HL-60/S4 treated with phorbol 12-myristate 13-acetate at 8.2 ng/mL for 4 days and 3 days (cell line): ENCODE measurements around the gene CLCN7.

ENCODE experiments used
- in situ Hi-C: fragments of 300-500 bp; cut with MboI; formaldehyde crosslinking; loops from 2 replicates; pipeline ENCODE4 v1.15.0; 2022; ENCODE audit warnings: low sequenced_read_pairs

CLCN7 gene

GRCh38 chr16:1464894-1465566 is 9.8 kb downstream of the CLCN7 start:
- in situ Hi-C loops, result no loop called here

- in situ Hi-C loops, result no loop called here
Measured at GRCh38 chr16:1464196-1464893, 10.5 kb downstream of the CLCN7 start.

- in situ Hi-C loops, result no loop called here
Measured at GRCh38 chr16:1461146-1461545, 13.7 kb downstream of the CLCN7 start.

- in situ Hi-C loops, result no loop called here
Measured at GRCh38 chr16:1460602-1461138, 14.2 kb downstream of the CLCN7 start.

GRCh38 chr16:1459967-1460366 is 14.9 kb downstream of the CLCN7 start:
- in situ Hi-C loops, result no loop called here

- in situ Hi-C loops, result no loop called here
Measured at GRCh38 chr16:1458977-1459341, 15.9 kb downstream of the CLCN7 start.

- in situ Hi-C loops, result no loop called here
Measured at GRCh38 chr16:1458336-1458976, 16.4 kb downstream of the CLCN7 start.

GRCh38 chr16:1457489-1458245 is 17.2 kb downstream of the CLCN7 start:
- in situ Hi-C loops, result no loop called here

GRCh38 chr16:1456951-1457350 is 17.9 kb downstream of the CLCN7 start:
- in situ Hi-C loops, result no loop called here

GRCh38 chr16:1455190-1456171 is 19.3 kb downstream of the CLCN7 start:
- in situ Hi-C loops, result no loop called here

- in situ Hi-C loops, result no loop called here
Measured at GRCh38 chr16:1454561-1454960, 20.3 kb downstream of the CLCN7 start.

- in situ Hi-C loops, result no loop called here
Measured at GRCh38 chr16:1453316-1453715, 21.5 kb downstream of the CLCN7 start.

- in situ Hi-C loops, result no loop called here
Measured at GRCh38 chr16:1452530-1452929, 22.3 kb downstream of the CLCN7 start.

GRCh38 chr16:1451702-1452392 is 23.0 kb downstream of the CLCN7 start:
- in situ Hi-C loops, result no loop called here

- in situ Hi-C loops, result no loop called here
Measured at GRCh38 chr16:1450841-1451240, 24.0 kb downstream of the CLCN7 start.

- in situ Hi-C loops, result no loop called here
Measured at GRCh38 chr16:1450218-1450617, 24.6 kb downstream of the CLCN7 start.

GRCh38 chr16:1449201-1449788 is 25.5 kb downstream of the CLCN7 start:
- in situ Hi-C loops, result no loop called here

GRCh38 chr16:1448536-1449116 is 26.2 kb downstream of the CLCN7 start:
- in situ Hi-C loops, result no loop called here

- in situ Hi-C loops, result no loop called here
Measured at GRCh38 chr16:1447965-1448364, 26.9 kb downstream of the CLCN7 start.
